Mucosa of descending colon (tissue), 3 donors: ENCODE results near the gene TRIOBP. TPM values are rescaled to one million over a fixed set of nuclear protein-coding genes. Genes with fewer than 3 reads are reported as not detected.

Experiments
- ATAC-seq: fragments of 200-7000 bp; cut with Tn5 transposase; one replicate; pipeline ENCODE4 v1.9.1; 2020; ENCODE audit warnings: mild to moderate bottlenecking, moderate library complexity
- DNase-seq, 3 donors: peaks; one replicate each; pipeline ENCODE4 v3.0.0-alpha.2; 2020
- H3K36me3 ChIP-seq: fragments of 200-600 bp; one replicate; pipeline ENCODE4 v1.8.0; 2021; ENCODE audit warnings: low read depth, mild to moderate bottlenecking
- H3K4me1 ChIP-seq: fragments of 200-600 bp; one replicate; pipeline ENCODE4 v1.8.0; 2021; ENCODE audit warnings: low read depth, mild to moderate bottlenecking
- H3K4me3 ChIP-seq: fragments of 200-600 bp; one replicate; pipeline ENCODE4 v1.8.0; 2021; ENCODE audit warnings: mild to moderate bottlenecking
- H3K9me3 ChIP-seq: fragments of 200-600 bp; one replicate; pipeline ENCODE4 v1.8.0; 2021; ENCODE audit warnings: mild to moderate bottlenecking
- CTCF ChIP-seq: fragments of 200-600 bp; IDR thresholded peaks from one replicate; pipeline ENCODE4 v1.8.0; 2022; ENCODE audit warnings: antibody characterized with exemption, mild to moderate bottlenecking
- intact Hi-C, 2 donors: fragments of 100-400 bp; cut with DNase I in 1 of 2; cut with micrococcal nuclease in 1 of 2; formaldehyde crosslinking; loops; one replicate each; pipeline versions ENCODE4 v1.11.0 to v1.11.1; 2022; cut with DNase I, micrococcal nuclease
- total RNA-seq, 3 donors: library from RNA; stranded (reverse); fragmentation: NEBNext Ultra II Directional in 2 of 3; extraction: Animal tissue kit (Norgen Biotek cat#: 25700) in 2 of 3; gene quantifications; one replicate each; pipeline versions ENCODE4 v1.2.1 to v1.2.4, GENCODE V29; 2021 to 2023
- donor health status: DM: no; HTN: no; CAD: no; lungs with moderate emphysema.
- donor health status: DM: no; HTN: no; CAD: no.
- donor health status: DM: no; HTN: yes; CAD: no.

Gene TRIOBP
- total RNA-seq, 3 donors from 2014 or later = 78.2 to 107 (median 78.6) TPM

- no peak overlapping the region for H3K4me3 ChIP-seq
- intact Hi-C loops = no loop called here
- no peaks in the 10 kb centered on the region for H3K36me3 ChIP-seq
- no peak for TF ChIP-seq CTCF
- peaks cover 8% of the 10 kb centered on the region for H3K4me1 ChIP-seq
- DNase-seq (peak; percentile 68 to 75 (median 71)), ATAC-seq (peak; percentile 12)
- no peaks in the 10 kb centered on the region for H3K9me3 ChIP-seq
These were observed 44.5 kb downstream of the TRIOBP start for GRCh38 chr22:37741312-37741795.

- peaks cover 13% of the 10 kb centered on the region for H3K4me1 ChIP-seq
- no peaks in the 10 kb centered on the region for H3K36me3 ChIP-seq
- no peak for TF ChIP-seq CTCF
- no peaks in the 10 kb centered on the region for H3K9me3 ChIP-seq
- no peak overlapping the region for H3K4me3 ChIP-seq
- ATAC-seq (no peak), DNase-seq (no peak)
- intact Hi-C loops = no loop called here
These were observed 45.7 kb downstream of the TRIOBP start for GRCh38 chr22:37742376-37743171.

GRCh38 chr22:37744589-37744988, 47.7 kb downstream of the TRIOBP start:
- Histone ChIP-seq H3K4me1 (peaks cover 24% of the 10 kb centered on the region), H3K4me3 (no peak overlapping the region), H3K9me3 (no peaks in the 10 kb centered on the region), H3K36me3 (no peaks in the 10 kb centered on the region)
- ATAC-seq (no peak), DNase-seq (no peak)
- no peak for TF ChIP-seq CTCF
- intact Hi-C loops = no loop called here

- peak; percentile 86 for ATAC-seq
- Histone ChIP-seq H3K9me3 (no peaks in the 10 kb centered on the region), H3K4me3 (peak overlapping the region; percentile 92), H3K36me3 (no peaks in the 10 kb centered on the region), H3K4me1 (peaks cover 25% of the 10 kb centered on the region)
- DNase-seq = peak; percentile 92 to 94 (median 94)
- TF ChIP-seq CTCF = no peak
- intact Hi-C loops = no loop called here
These were observed 48.9 kb downstream of the TRIOBP start for GRCh38 chr22:37745548-37746365.

GRCh38 chr22:37746366-37747079, 49.7 kb downstream of the TRIOBP start:
- intact Hi-C loops = no loop called here
- TF ChIP-seq CTCF = no peak
- ATAC-seq (peak; percentile 41), DNase-seq (peak in 1 of 3 donors; percentile 69)
- Histone ChIP-seq H3K4me1 (peaks cover 27% of the 10 kb centered on the region), H3K9me3 (no peaks in the 10 kb centered on the region), H3K36me3 (no peaks in the 10 kb centered on the region), H3K4me3 (peak overlapping the region; percentile 92)
